Mammary epithelial cell (primary cell): ENCODE data around the gene ASB6.

Experiments used
- CTCF ChIP-seq, 2 donors: IDR thresholded peaks in 1 of 2; conservative IDR thresholded peaks in 1 of 2; 2 replicates each; pipeline ENCODE4 v1.5.1; 2011 to 2012; ENCODE audit warnings: inconsistent platforms in 2 of 2, low read length in 2 of 2, mild to moderate bottlenecking in 2 of 2, control low read depth in 1 of 2, low read depth in 1 of 2; ENCODE audit not compliant: insufficient read depth in 1 of 2; ENCODE audit errors: extremely low read depth in 1 of 2
- EZH2 ChIP-seq: IDR thresholded peaks from 2 replicates; pipeline ENCODE4 v1.6.1; 2012; ENCODE audit warnings: low read length, inconsistent platforms, borderline replicate concordance

GRCh38 chr9:129681924-129682323, 40.0 kb upstream of the ASB6 start:
- TF ChIP-seq CTCF (conservative IDR thresholded peaks at IDR 0.05 in 1 of 2, IDR thresholded peaks at IDR 0.05 in 1 of 2; ENCODE audit: extremely low read depth in 1 of 2, insufficient read depth in 1 of 2, low read depth in 1 of 2, low read length in 2 of 2): no peak
- TF ChIP-seq EZH2: no peak
